Liver (tissue), 3 donors: ENCODE data around the gene EPB41L1.

Experiments
- ATF3 ChIP-seq: IDR thresholded peaks from 2 replicates; pipeline ENCODE4 v1.6.1; 2016; ENCODE audit warnings: antibody characterized with exemption
- CTCF ChIP-seq: fragments of 150-350 bp; IDR thresholded peaks from 2 replicates; pipeline ENCODE4 v1.5.1; 2017; ENCODE audit warnings: improper control_type of control experiment, low read depth, low read length; ENCODE audit not compliant: missing input control
- EGR1 ChIP-seq, 2 donors: IDR thresholded peaks; 2 replicates each; pipeline ENCODE4 v1.6.1; 2016 to 2018; ENCODE audit warnings: antibody characterized with exemption in 2 of 2, low read depth in 2 of 2
- GABPA ChIP-seq, 2 donors: IDR thresholded peaks in 1 of 2; conservative IDR thresholded peaks in 1 of 2; 2 replicates each; pipeline ENCODE4 v1.6.1; 2016; ENCODE audit warnings: antibody characterized with exemption in 2 of 2, mild to moderate bottlenecking in 1 of 2, moderate library complexity in 1 of 2
- HNF4A ChIP-seq, 2 donors: conservative IDR thresholded peaks; 2 replicates each; pipeline ENCODE4 v1.6.1; 2016; ENCODE audit warnings: antibody characterized with exemption in 2 of 2, mild to moderate bottlenecking in 2 of 2
- HNF4G ChIP-seq: IDR thresholded peaks from 2 replicates; pipeline ENCODE4 v1.6.1; 2016; ENCODE audit warnings: antibody characterized with exemption
- JUND ChIP-seq, 2 donors: IDR thresholded peaks; 2 replicates each; pipeline ENCODE4 v1.6.1; 2016; ENCODE audit warnings: antibody characterized with exemption in 2 of 2
- MAX ChIP-seq: IDR thresholded peaks from 2 replicates; pipeline ENCODE4 v1.6.1; 2016; ENCODE audit warnings: antibody characterized with exemption
- RAD21 ChIP-seq, 2 donors: IDR thresholded peaks; 2 replicates each; pipeline ENCODE4 v1.6.1; 2016; ENCODE audit warnings: antibody characterized with exemption in 2 of 2, mild to moderate bottlenecking in 2 of 2
- REST ChIP-seq: IDR thresholded peaks from 2 replicates; pipeline ENCODE4 v1.6.1; 2016; ENCODE audit warnings: antibody characterized with exemption, mild to moderate bottlenecking
- TAF1 ChIP-seq: conservative IDR thresholded peaks from 2 replicates; pipeline ENCODE4 v1.6.1; 2016; ENCODE audit warnings: antibody characterized with exemption, mild to moderate bottlenecking
- ZBTB33 ChIP-seq: IDR thresholded peaks from 2 replicates; pipeline ENCODE4 v1.6.1; 2016; ENCODE audit warnings: antibody characterized with exemption
- donor health status: healthy.
- donor health status: healthy.

GRCh38 chr20:36193977-36194712 is 39.6 kb downstream of the EPB41L1 start:
- no peak for TF ChIP-seq EGR1 (IDR thresholded peaks at IDR 0.05; ENCODE audit: low read depth in 2 of 2)
- no peak for TF ChIP-seq CTCF
- TF ChIP-seq REST = no peak
- TF ChIP-seq RAD21 (IDR thresholded peaks at IDR 0.05) = no peak
- TF ChIP-seq ZBTB33 = no peak
- TF ChIP-seq JUND (IDR thresholded peaks at IDR 0.05) = no peak
- no peak for TF ChIP-seq ATF3
- TF ChIP-seq MAX = no peak
- TF ChIP-seq GABPA (IDR thresholded peaks at IDR 0.05 in 1 of 2, conservative IDR thresholded peaks at IDR 0.05 in 1 of 2) = no peak
- no peak for TF ChIP-seq TAF1
- TF ChIP-seq HNF4G = no peak
- TF ChIP-seq HNF4A (conservative IDR thresholded peaks at IDR 0.05) = no peak
